Osteocyte (in vitro differentiated cells): ENCODE results near the gene CHRNB1. TPM values are rescaled to one million over a fixed set of nuclear protein-coding genes. Genes with fewer than 3 reads are reported as not detected.

Experiments
- DNase-seq: peaks from one replicate; pipeline ENCODE4 v3.0.0; 2021; ENCODE audit warnings: mixed read lengths; ENCODE audit not compliant: unreplicated experiment; ENCODE audit errors: extremely low spot score
- H3K27ac Mint-ChIP-seq: one replicate; pipeline ENCODE4 v1.8.0; 2021; ENCODE audit warnings: mild to moderate bottlenecking, mixed read lengths; ENCODE audit not compliant: unreplicated experiment
- H3K27me3 Mint-ChIP-seq: one replicate; pipeline ENCODE4 v1.8.0; 2021; ENCODE audit warnings: mixed read lengths; ENCODE audit not compliant: unreplicated experiment
- H3K36me3 Mint-ChIP-seq: one replicate; pipeline ENCODE4 v1.8.0; 2021; ENCODE audit warnings: mixed read lengths; ENCODE audit not compliant: unreplicated experiment
- H3K4me1 Mint-ChIP-seq: one replicate; pipeline ENCODE4 v1.8.0; 2021; ENCODE audit warnings: mixed read lengths; ENCODE audit not compliant: unreplicated experiment
- H3K4me3 Mint-ChIP-seq: one replicate; pipeline ENCODE4 v1.8.0; 2021; ENCODE audit warnings: mild to moderate bottlenecking, moderate library complexity, mixed read lengths; ENCODE audit not compliant: unreplicated experiment
- H3K9me3 Mint-ChIP-seq: one replicate; pipeline ENCODE4 v1.8.0; 2021; ENCODE audit warnings: mixed read lengths; ENCODE audit not compliant: unreplicated experiment
- total RNA-seq: library from RNA; stranded (reverse); gene quantifications from 2 replicates; pipeline ENCODE4 v1.2.1, GENCODE V29; 2021
- TF ChIP-seq, protein P1 (sequence below): fragments of 200-600 bp; sonication (generic); IDR thresholded peaks from 2 replicates; pipeline ENCODE4 v1.5.0; 2021; ENCODE audit warnings: antibody characterized with exemption, mild to moderate bottlenecking, moderate library complexity

The CHRNB1 gene
- total RNA-seq, 1 donor from 2014 or later = 9.3 TPM

DNA sequence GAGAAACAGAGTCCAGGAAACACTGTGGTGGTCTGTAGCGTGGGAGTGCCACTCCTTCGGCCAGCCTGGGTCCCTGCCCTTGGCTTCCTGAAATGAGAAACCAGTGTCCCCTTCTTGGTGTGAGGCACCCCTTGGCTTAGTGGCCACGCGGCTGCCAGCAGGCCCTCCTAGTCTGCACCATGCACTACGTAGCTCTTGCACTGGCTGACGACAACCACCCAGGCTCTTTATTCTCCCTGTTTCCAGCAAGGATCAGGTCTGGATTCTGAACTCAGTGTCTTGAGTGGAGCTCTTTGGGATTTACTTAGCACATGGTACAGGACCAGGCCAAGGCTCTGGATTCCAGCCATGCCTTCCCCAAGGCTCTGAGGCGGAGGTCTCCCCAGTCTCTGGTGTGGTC, 17.3 kb upstream of the CHRNB1 start:
- no peaks in the 10 kb centered on the region for H3K36me3 Mint-ChIP-seq

DNA sequence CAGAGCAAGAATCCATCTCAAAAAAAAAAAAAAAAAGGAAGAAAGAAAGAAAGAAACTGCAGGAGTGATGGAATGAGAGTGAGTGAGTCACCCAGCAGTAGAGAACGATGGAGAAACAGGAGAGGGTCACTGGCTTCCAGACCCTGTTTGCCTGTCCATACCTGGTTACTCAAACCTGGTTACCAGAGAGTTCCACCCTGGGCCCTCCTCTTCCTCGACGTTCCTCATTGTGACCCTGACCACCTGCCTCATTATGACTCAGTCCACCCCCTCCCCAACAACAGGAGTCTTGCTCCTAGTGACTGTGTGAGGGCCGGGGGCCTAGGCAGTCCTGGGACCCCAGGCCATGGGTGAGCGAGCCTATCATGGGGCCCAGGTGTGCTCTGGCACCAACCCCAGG, 16.3 kb upstream of the CHRNB1 start, which contains the start of gene SPEM3:
TSS of gene SPEM3 (plus strand) at position 301 of the 400 bp plus-strand sequence. CDS start at position 347, 46 bp downstream.
- no peaks in the 10 kb centered on the region for H3K27me3 Mint-ChIP-seq
- no peak for DNase-seq
- no peaks in the 10 kb centered on the region for H3K36me3 Mint-ChIP-seq
- no peak within 1 kb of the TSS for H3K4me3 Mint-ChIP-seq
- no peaks in the 10 kb centered on the region for H3K4me1 Mint-ChIP-seq
- no peaks in the 10 kb centered on the region for H3K9me3 Mint-ChIP-seq
- TF ChIP-seq, protein P1, sequence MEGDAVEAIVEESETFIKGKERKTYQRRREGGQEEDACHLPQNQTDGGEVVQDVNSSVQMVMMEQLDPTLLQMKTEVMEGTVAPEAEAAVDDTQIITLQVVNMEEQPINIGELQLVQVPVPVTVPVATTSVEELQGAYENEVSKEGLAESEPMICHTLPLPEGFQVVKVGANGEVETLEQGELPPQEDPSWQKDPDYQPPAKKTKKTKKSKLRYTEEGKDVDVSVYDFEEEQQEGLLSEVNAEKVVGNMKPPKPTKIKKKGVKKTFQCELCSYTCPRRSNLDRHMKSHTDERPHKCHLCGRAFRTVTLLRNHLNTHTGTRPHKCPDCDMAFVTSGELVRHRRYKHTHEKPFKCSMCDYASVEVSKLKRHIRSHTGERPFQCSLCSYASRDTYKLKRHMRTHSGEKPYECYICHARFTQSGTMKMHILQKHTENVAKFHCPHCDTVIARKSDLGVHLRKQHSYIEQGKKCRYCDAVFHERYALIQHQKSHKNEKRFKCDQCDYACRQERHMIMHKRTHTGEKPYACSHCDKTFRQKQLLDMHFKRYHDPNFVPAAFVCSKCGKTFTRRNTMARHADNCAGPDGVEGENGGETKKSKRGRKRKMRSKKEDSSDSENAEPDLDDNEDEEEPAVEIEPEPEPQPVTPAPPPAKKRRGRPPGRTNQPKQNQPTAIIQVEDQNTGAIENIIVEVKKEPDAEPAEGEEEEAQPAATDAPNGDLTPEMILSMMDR = no peak
- H3K27ac Mint-ChIP-seq = no peak within 1 kb of the TSS

More for the DNA sequence above, 17.3 kb upstream of the CHRNB1 start:
- no peak overlapping the region for H3K27ac Mint-ChIP-seq
- H3K27me3 Mint-ChIP-seq = no peaks in the 10 kb centered on the region
- H3K4me3 Mint-ChIP-seq = no peak overlapping the region
- TF ChIP-seq, protein P1 = no peak
- no peak for DNase-seq
- no peaks in the 10 kb centered on the region for H3K9me3 Mint-ChIP-seq
- H3K4me1 Mint-ChIP-seq = no peaks in the 10 kb centered on the region

DNA sequence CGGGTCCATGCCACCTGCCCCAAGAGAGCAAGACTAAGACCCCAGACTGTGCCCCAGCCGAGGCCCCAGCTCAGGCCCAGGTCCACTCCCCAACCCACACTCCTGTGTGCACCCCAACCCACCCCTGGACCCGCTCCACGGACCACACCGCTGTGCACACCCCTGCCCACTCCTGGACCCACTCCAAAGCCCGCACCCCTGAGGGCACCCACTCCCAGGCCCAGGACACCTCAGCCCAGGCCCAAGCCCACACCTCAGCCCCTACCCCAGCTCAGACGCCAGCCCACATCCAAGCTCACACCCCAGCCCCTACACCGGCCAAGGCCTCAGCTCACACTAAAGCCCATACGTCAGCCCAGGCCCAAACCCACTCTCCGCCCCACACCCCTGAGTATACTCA, 15.1 kb upstream of the CHRNB1 start:
- Mint-ChIP-seq H3K4me1 (no peaks in the 10 kb centered on the region), H3K4me3 (no peak overlapping the region), H3K27me3 (no peaks in the 10 kb centered on the region), H3K9me3 (no peaks in the 10 kb centered on the region), H3K27ac (no peak overlapping the region), H3K36me3 (no peaks in the 10 kb centered on the region)
- TF ChIP-seq, protein P1 = no peak
- DNase-seq = no peak

GRCh38 chr17:7431231-7431630, 13.6 kb upstream of the CHRNB1 start:
- Mint-ChIP-seq H3K4me3 (no peak overlapping the region), H3K9me3 (no peaks in the 10 kb centered on the region), H3K4me1 (peaks cover 7% of the 10 kb centered on the region), H3K36me3 (no peaks in the 10 kb centered on the region), H3K27ac (no peak overlapping the region), H3K27me3 (no peaks in the 10 kb centered on the region)
- TF ChIP-seq, protein P1 = no peak
- no peak for DNase-seq

DNA sequence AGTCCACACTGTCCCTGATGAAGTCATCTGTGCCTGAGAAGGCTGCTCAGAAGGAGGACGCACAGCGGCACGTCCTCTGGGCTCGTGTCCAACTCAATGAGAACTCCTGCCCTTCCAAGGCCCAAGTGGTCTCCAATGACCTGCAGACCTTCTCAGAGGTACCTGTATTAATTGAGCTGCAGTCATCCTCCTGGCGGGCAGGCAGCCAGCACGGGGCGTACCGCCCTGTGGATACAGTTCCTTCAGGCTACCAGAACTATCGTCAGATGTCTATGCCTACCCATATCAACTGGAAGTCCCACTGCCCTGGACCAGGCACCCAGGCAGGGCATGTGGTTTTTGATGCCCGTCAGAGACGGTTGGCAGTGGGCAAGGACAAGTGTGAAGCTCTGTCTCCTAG, 12.6 kb upstream of the CHRNB1 start:
- H3K27me3 Mint-ChIP-seq = peaks cover 2% of the 10 kb centered on the region
- H3K27ac Mint-ChIP-seq = no peak overlapping the region
- H3K9me3 Mint-ChIP-seq = no peaks in the 10 kb centered on the region
- H3K36me3 Mint-ChIP-seq = no peaks in the 10 kb centered on the region
- DNase-seq = no peak
- H3K4me3 Mint-ChIP-seq = no peak overlapping the region
- TF ChIP-seq, protein P1 = no peak
- H3K4me1 Mint-ChIP-seq = peaks cover 14% of the 10 kb centered on the region
